Spleen (tissue), 11 donors: ENCODE data around the gene GTPBP8. TPM values are rescaled to one million over a fixed set of nuclear protein-coding genes. Genes with fewer than 3 reads are reported as not detected.
"Not testable (repeated sequence)": the region's sequence is repeated elsewhere in the genome, so short reads cannot be mapped to it uniquely, and the experiment has no call there.

ENCODE experiments used
- DNase-seq: peaks from one replicate; pipeline ENCODE4 v3.0.0-alpha.2; 2020
- H3K27ac ChIP-seq, 8 donors: fragments of 200-600 bp; sonication (generic) in 7 of 8; 1 replicate in 4 of 8; 2 replicates in 4 of 8; pipeline versions ENCODE4 v1.5.0 to v1.8.0; 2016 to 2021; ENCODE audit warnings: inconsistent platforms in 4 of 8, mild to moderate bottlenecking in 4 of 8, moderate library complexity in 1 of 8
- H3K27me3 ChIP-seq, 7 donors: fragments of 200-600 bp; sonication (generic) in 6 of 7; replicated peaks in 1 of 7; 1 replicate in 4 of 7; 2 replicates in 3 of 7; pipeline versions ENCODE4 v1.5.0 to v1.8.0; 2016 to 2021; ENCODE audit warnings: inconsistent platforms in 3 of 7, mild to moderate bottlenecking in 1 of 7
- H3K36me3 ChIP-seq, 6 donors: fragments of 200-600 bp; sonication (generic) in 5 of 6; 1 replicate in 4 of 6; 2 replicates in 2 of 6; pipeline versions ENCODE4 v1.5.0 to v1.8.0; 2016 to 2021; ENCODE audit warnings: inconsistent platforms in 2 of 6
- H3K4me1 ChIP-seq, 6 donors: fragments of 200-600 bp; sonication (generic) in 5 of 6; 1 replicate in 3 of 6; 2 replicates in 3 of 6; pipeline versions ENCODE4 v1.5.0 to v1.8.0; 2016 to 2021; ENCODE audit warnings: inconsistent platforms in 3 of 6
- H3K4me3 ChIP-seq, 8 donors: fragments of 200-600 bp; sonication (generic) in 7 of 8; 1 replicate in 4 of 8; 2 replicates in 4 of 8; pipeline versions ENCODE4 v1.5.0 to v1.8.0; 2016 to 2021; ENCODE audit warnings: inconsistent platforms in 4 of 8, mild to moderate bottlenecking in 4 of 8, moderate library complexity in 2 of 8
- H3K9me3 ChIP-seq, 8 donors: fragments of 200-600 bp; sonication (generic) in 7 of 8; 1 replicate in 4 of 8; 2 replicates in 4 of 8; pipeline versions ENCODE4 v1.5.0 to v1.8.0; 2016 to 2021; ENCODE audit warnings: inconsistent platforms in 4 of 8
- POLR2A ChIP-seq, 3 donors: fragments of 450-650 bp; IDR thresholded peaks; one replicate each; pipeline ENCODE4 v1.5.1; 2017; ENCODE audit warnings: antibody characterized with exemption in 3 of 3, mild to moderate bottlenecking in 1 of 3
- POLR2AphosphoS5 ChIP-seq, 3 donors: sonication (generic); formaldehyde crosslinking; IDR thresholded peaks; one replicate each; pipeline ENCODE4 v1.5.1; 2017; ENCODE audit warnings: antibody characterized with exemption in 3 of 3
- WGBS, 5 donors: extraction: QIAGEN DNeasy Blood & Tissue Kit in 3 of 5; methylation state at CpG; one replicate each; pipeline versions ENCODE4 v1.1.5 to v1.1.7; 2013 to 2018; 5-methylcytosine and 5-hydroxymethylcytosine counted together
- intact Hi-C: fragments of 100-400 bp; cut with DNase I; formaldehyde crosslinking; loops from one replicate; pipeline ENCODE4 v1.15.0; 2023; ENCODE audit warnings: low total_unique reads
- polyA plus RNA-seq, 3 donors: library from polyadenylated mRNA; stranded (reverse); fragments of 200-250 nt; gene quantifications; one replicate each; pipeline ENCODE4 v1.2.1, GENCODE V29; 2013
- total RNA-seq, 7 donors: library from RNA; depleted of rRNA in 3 of 7; stranded (reverse); fragments of >200 nt in 3 of 7; fragmentation: NEBNext Ultra II Directional in 4 of 7; extraction: Animal tissue kit (Norgen Biotek cat#: 25700) in 4 of 7; gene quantifications; one replicate each; pipeline versions ENCODE4 v1.1.0 to v1.2.1, GENCODE V29; 2016 to 2021
- TF ChIP-seq, protein P1 (sequence below), 11 experiments: fragments of 200-600 bp in 7 of 11; fragments of 450-650 bp in 4 of 11; sonication (generic) in 4 of 11; IDR thresholded peaks in 8 of 11; conservative IDR thresholded peaks in 3 of 11; 1 replicate in 7 of 11; 2 replicates in 4 of 11; pipeline versions ENCODE4 v1.4.0 to v1.8.0; 2016 to 2021; ENCODE audit warnings: antibody characterized with exemption in 11 of 11, inconsistent platforms in 4 of 11, mild to moderate bottlenecking in 1 of 11
- donor health status: healthy with polysubstance abuse.
- donor health status: DM: no; HTN: no; CAD: no; lungs with moderate emphysema.
- donor health status: DM: no; HTN: no; CAD: no.
- donor health status: Bipolar disorder and iron deficiency.
- donor health status: healthy.
- donor health status: DM: no; HTN: no; CAD: no.
- donor health status: DM: yes; HTN: yes; CAD: no.

The GTPBP8 gene
- total and polyA plus RNA-seq, 10 donors = 5.1 to 27.9 (median 12.7) TPM

DNA sequence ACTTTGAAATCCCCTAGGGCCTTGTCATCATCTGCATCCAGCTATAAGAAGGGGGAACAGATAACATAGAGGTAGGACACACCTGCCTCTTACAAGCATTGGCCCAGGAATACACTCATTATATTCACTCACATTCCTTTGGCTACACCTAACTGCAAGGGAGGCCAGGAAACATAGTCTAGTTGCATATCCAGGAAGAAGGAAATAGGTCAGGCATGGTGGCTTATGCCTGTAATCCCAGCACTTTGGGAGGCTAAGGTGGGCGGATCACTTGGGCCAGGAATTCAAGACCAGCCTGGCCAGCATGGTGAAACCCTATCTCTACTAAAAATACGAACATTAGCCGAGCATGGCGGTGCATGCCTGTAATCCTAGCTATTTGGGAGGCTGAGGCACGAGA, 48.8 kb downstream of the GTPBP8 start:
- no peak for DNase-seq
- intact Hi-C loops = no loop called here
- WGBS, 5 donors = 95 to 99% (median 97%) methylated on average over 5 of the region's 5 CpGs
- no peak overlapping the region for H3K27ac ChIP-seq
- no peaks in the 10 kb centered on the region for H3K36me3 ChIP-seq
- no peaks in the 10 kb centered on the region for H3K4me1 ChIP-seq
- H3K27me3 ChIP-seq = no peaks in the 10 kb centered on the region
- H3K4me3 ChIP-seq = no peak overlapping the region
- TF ChIP-seq POLR2A (IDR thresholded peaks at IDR 0.05) (no peak), POLR2AphosphoS5 (IDR thresholded peaks at IDR 0.05) (no peak)
- TF ChIP-seq, protein P1, sequence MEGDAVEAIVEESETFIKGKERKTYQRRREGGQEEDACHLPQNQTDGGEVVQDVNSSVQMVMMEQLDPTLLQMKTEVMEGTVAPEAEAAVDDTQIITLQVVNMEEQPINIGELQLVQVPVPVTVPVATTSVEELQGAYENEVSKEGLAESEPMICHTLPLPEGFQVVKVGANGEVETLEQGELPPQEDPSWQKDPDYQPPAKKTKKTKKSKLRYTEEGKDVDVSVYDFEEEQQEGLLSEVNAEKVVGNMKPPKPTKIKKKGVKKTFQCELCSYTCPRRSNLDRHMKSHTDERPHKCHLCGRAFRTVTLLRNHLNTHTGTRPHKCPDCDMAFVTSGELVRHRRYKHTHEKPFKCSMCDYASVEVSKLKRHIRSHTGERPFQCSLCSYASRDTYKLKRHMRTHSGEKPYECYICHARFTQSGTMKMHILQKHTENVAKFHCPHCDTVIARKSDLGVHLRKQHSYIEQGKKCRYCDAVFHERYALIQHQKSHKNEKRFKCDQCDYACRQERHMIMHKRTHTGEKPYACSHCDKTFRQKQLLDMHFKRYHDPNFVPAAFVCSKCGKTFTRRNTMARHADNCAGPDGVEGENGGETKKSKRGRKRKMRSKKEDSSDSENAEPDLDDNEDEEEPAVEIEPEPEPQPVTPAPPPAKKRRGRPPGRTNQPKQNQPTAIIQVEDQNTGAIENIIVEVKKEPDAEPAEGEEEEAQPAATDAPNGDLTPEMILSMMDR (IDR thresholded peaks at IDR 0.05 in 8 of 11, conservative IDR thresholded peaks at IDR 0.05 in 3 of 11) = no peak
- H3K9me3 ChIP-seq = peaks cover 0 to 4% (median 0%) of the 10 kb centered on the region in 8 donors

- H3K9me3 ChIP-seq = peaks cover 0 to 11% (median 3%) of the 10 kb centered on the region in 8 donors
- WGBS, 5 donors = 70 to 79% (median 72%) methylated on average over 4 of the region's 4 CpGs
- H3K27me3 ChIP-seq = no peaks in the 10 kb centered on the region
- intact Hi-C loops = no loop called here
- H3K4me3 ChIP-seq = no peak overlapping the region
- no peak for TF ChIP-seq POLR2A (IDR thresholded peaks at IDR 0.05)
- TF ChIP-seq, protein P1 (IDR thresholded peaks at IDR 0.05 in 8 of 11, conservative IDR thresholded peaks at IDR 0.05 in 3 of 11) = no peak
- TF ChIP-seq POLR2AphosphoS5 (IDR thresholded peaks at IDR 0.05) = no peak
- no peak overlapping the region for H3K27ac ChIP-seq
- no peak for DNase-seq
- H3K36me3 ChIP-seq = no peaks in the 10 kb centered on the region
- H3K4me1 ChIP-seq = no peaks in the 10 kb centered on the region
Measured at GRCh38 chr3:113040231-113040630, 49.4 kb downstream of the GTPBP8 start.

DNA sequence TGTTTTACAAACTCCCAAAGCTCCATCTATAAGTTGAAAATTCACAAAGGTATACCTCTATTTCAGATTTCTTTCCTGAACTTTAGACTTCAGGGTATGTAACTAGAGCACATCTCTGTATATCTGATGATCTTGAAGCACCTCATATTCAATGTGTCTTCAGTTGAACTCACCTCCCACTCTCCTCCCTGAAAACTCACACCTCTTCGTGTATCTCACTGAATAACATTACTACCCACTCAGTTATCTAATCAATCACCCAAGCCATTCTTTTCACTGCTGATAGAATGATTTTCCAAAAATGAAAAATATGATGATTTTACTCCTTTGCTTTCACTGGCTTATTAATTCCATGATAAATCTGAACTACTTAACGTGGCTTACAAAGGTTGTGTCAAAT, 52.9 kb downstream of the GTPBP8 start:
- Histone ChIP-seq H3K4me1 (no peaks in the 10 kb centered on the region), H3K27ac (no peak overlapping the region), H3K36me3 (no peaks in the 10 kb centered on the region), H3K9me3 (peaks cover 0 to 13% (median 3%) of the 10 kb centered on the region in 8 donors), H3K27me3 (no peaks in the 10 kb centered on the region), H3K4me3 (no peak overlapping the region)
- TF ChIP-seq, protein P1 (IDR thresholded peaks at IDR 0.05 in 8 of 11, conservative IDR thresholded peaks at IDR 0.05 in 3 of 11) = no peak
- TF ChIP-seq POLR2A (IDR thresholded peaks at IDR 0.05) = no peak
- no peak for TF ChIP-seq POLR2AphosphoS5 (IDR thresholded peaks at IDR 0.05)
- WGBS, 5 donors = 75 to 85% (median 77%) methylated on average over 2 of the region's 2 CpGs
- intact Hi-C loops = no loop called here
- no peak for DNase-seq

GRCh38 chr3:113046186-113046965, 55.6 kb downstream of the GTPBP8 start:
- DNase-seq, H3K27ac ChIP-seq, H3K4me3 ChIP-seq, H3K4me1 ChIP-seq, H3K27me3 ChIP-seq, intact Hi-C loops, H3K36me3 ChIP-seq: not testable (repeated sequence)
- 92 to 100% (median 99%) methylated on average over 1 to 55 of the region's 55 CpGs for WGBS, 5 donors
- H3K9me3 ChIP-seq = peaks cover 0 to 13% (median 3%) of the 10 kb centered on the region in 8 donors
